ENCODE measurements around the gene MASTL.

MASTL gene

GRCh38 chr10:27188259-27188658, 33.1 kb downstream of the MASTL start:
- TF ChIP-seq CTCF (IDR thresholded peaks at IDR 0.05; ENCODE audit: extremely low read depth, missing control alignments), result no peak
- no peak for DNase-seq (ENCODE audit: low spot score)

GRCh38 chr10:27188897-27189296, 33.7 kb downstream of the MASTL start:
- no peak for TF ChIP-seq CTCF (IDR thresholded peaks at IDR 0.05; ENCODE audit: extremely low read depth, missing control alignments)
- no peak for DNase-seq (ENCODE audit: low spot score)

- DNase-seq (ENCODE audit: low spot score), result no peak
- no peak for TF ChIP-seq CTCF (IDR thresholded peaks at IDR 0.05; ENCODE audit: extremely low read depth, missing control alignments)
Observed at GRCh38 chr10:27190508-27190907, 35.4 kb downstream of the MASTL start.

- no peak for DNase-seq (ENCODE audit: low spot score)
- no peak for TF ChIP-seq CTCF (IDR thresholded peaks at IDR 0.05; ENCODE audit: extremely low read depth, missing control alignments)
Observed at GRCh38 chr10:27192284-27192683, 37.1 kb downstream of the MASTL start.

GRCh38 chr10:27197980-27198620, 42.9 kb downstream of the MASTL start:
- no peak for DNase-seq (ENCODE audit: low spot score)
- no peak for TF ChIP-seq CTCF (IDR thresholded peaks at IDR 0.05; ENCODE audit: extremely low read depth, missing control alignments)

- no peak for TF ChIP-seq CTCF (IDR thresholded peaks at IDR 0.05; ENCODE audit: extremely low read depth, missing control alignments)
- no peak for DNase-seq (ENCODE audit: low spot score)
Observed at GRCh38 chr10:27203806-27204205, 48.7 kb downstream of the MASTL start.

GRCh38 chr10:27207350-27207749, 52.2 kb downstream of the MASTL start:
- DNase-seq (ENCODE audit: low spot score), result no peak
- TF ChIP-seq CTCF (IDR thresholded peaks at IDR 0.05; ENCODE audit: extremely low read depth, missing control alignments), result no peak
